ENCODE data around the gene TOMM6. TPM values are rescaled to one million over a fixed set of nuclear protein-coding genes. Genes with fewer than 3 reads are reported as not detected.

The TOMM6 gene
- total RNA-seq, 1 experiment from 2014 or later = 239 TPM

DNA sequence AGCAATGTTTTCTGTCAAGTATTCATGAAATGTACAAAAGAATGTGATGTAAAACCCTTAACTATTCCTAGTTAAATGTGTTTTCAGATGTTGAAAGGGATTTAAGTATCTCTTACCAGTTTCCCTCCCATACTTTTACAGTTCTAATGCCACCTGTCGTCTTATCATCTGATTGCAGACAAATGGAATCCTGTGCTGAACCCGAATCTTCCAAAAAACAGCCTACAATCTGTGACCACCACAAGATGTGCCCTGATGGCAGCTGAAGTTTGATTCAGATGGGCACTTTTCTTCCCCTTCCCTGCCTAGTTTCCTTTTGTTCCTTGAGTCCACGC is 1.9 kb downstream of the TOMM6 start:
- Histone ChIP-seq H3K79me1 (ENCODE audit: insufficient read depth, low read depth, low read length, poor library complexity, severe bottlenecking) (no peaks in the 10 kb centered on the region), H3K79me2 (ENCODE audit: insufficient read depth, low read length) (peaks cover 2% of the 10 kb centered on the region; the same call in 1 of the 2 replicates), H4K5ac (ENCODE audit: insufficient read length, low read depth, low read length) (no peak overlapping the region), H3K56ac (ENCODE audit: insufficient read length, low read depth, low read length) (no peak overlapping the region), H3K27ac (ENCODE audit: insufficient read length, low read depth, low read length) (no peak overlapping the region), H2AK5ac (ENCODE audit: insufficient read length, low read length) (no peak overlapping the region), H2BK15ac (ENCODE audit: low read depth, low read length) (no peak overlapping the region), H2BK20ac (ENCODE audit: low read depth, low read length, poor library complexity, severe bottlenecking) (no peak overlapping the region), H3K23ac (ENCODE audit: insufficient read length, low read depth, low read length) (no peak overlapping the region), H3K23me2 (ENCODE audit: insufficient read length, low read depth, low read length, poor library complexity, severe bottlenecking) (peaks cover 8% of the 10 kb centered on the region), H3K18ac (ENCODE audit: insufficient read length, low read depth, low read length) (no peak overlapping the region), H4K20me1 (ENCODE audit: control insufficient read depth, insufficient read depth, insufficient read length) (no peaks in the 10 kb centered on the region), H2AFZ (ENCODE audit: low read length) (no peak overlapping the region), H2BK12ac (ENCODE audit: insufficient read length, low read depth, low read length) (no peak overlapping the region), H3T11ph (ENCODE audit: low read length) (no peak overlapping the region), H3K4me2 (ENCODE audit: insufficient read depth, insufficient read length, low read length) (no peak overlapping the region), H3K9ac (ENCODE audit: extremely low read depth, insufficient read length, low read length) (no peak overlapping the region), H2BK5ac (ENCODE audit: insufficient read length, low read length) (no peak overlapping the region), H3K4ac (ENCODE audit: low read depth, low read length) (no peak overlapping the region), H4K91ac (ENCODE audit: insufficient read length, low read depth, low read length) (no peak overlapping the region), H3K4me1 (ENCODE audit: insufficient read depth, low read length) (no peaks in the 10 kb centered on the region), H3K14ac (ENCODE audit: insufficient read depth, low read length) (no peak overlapping the region), H3K9me3 (ENCODE audit: control insufficient read depth, low read depth, low read length) (no peaks in the 10 kb centered on the region), H3K27me3 (ENCODE audit: insufficient read depth, low read length) (peaks cover 10% of the 10 kb centered on the region; the same call in 1 of the 2 replicates), H2BK120ac (ENCODE audit: low read depth, low read length, poor library complexity, severe bottlenecking) (no peak overlapping the region), H4K8ac (replicated peaks; ENCODE audit: insufficient read length, low read depth, low read length) (no peak overlapping the region)
- H3K27me3 Mint-ChIP-seq (ENCODE audit: low read depth) = peaks cover 20% of the 10 kb centered on the region
- no CpG with 5 or more reads among the region's 3 CpGs for WGBS (ENCODE audit: extremely low coverage, insufficient read length, low lambda C conversion rate)
- DNase-seq = no peak
- H3K9me3 Mint-ChIP-seq = no peaks in the 10 kb centered on the region; a peak in 3 of 5 replicates
- H3K27ac Mint-ChIP-seq = no peak overlapping the region
- peak overlapping the region; percentile 95 to 98 for H3K4me3 Mint-ChIP-seq
- TF ChIP-seq, protein P1, sequence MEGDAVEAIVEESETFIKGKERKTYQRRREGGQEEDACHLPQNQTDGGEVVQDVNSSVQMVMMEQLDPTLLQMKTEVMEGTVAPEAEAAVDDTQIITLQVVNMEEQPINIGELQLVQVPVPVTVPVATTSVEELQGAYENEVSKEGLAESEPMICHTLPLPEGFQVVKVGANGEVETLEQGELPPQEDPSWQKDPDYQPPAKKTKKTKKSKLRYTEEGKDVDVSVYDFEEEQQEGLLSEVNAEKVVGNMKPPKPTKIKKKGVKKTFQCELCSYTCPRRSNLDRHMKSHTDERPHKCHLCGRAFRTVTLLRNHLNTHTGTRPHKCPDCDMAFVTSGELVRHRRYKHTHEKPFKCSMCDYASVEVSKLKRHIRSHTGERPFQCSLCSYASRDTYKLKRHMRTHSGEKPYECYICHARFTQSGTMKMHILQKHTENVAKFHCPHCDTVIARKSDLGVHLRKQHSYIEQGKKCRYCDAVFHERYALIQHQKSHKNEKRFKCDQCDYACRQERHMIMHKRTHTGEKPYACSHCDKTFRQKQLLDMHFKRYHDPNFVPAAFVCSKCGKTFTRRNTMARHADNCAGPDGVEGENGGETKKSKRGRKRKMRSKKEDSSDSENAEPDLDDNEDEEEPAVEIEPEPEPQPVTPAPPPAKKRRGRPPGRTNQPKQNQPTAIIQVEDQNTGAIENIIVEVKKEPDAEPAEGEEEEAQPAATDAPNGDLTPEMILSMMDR (conservative IDR thresholded peaks at IDR 0.05) = no peak
- H3K36me3 Mint-ChIP-seq (ENCODE audit: insufficient read depth in 1 of 3, low read depth in 3 of 3) = peaks cover 12 to 42% (median 28%) of the 10 kb centered on the region in 3 experiments
- H3K4me1 Mint-ChIP-seq = peaks cover 12 to 15% of the 10 kb centered on the region in 2 experiments
